GM12878 (cell line): ENCODE measurements around the gene NOL4L. TPM values are rescaled to one million over a fixed set of nuclear protein-coding genes. Genes with fewer than 3 reads are reported as not detected.

Experiments used
- BACH1 ChIP-seq: fragments of 450-650 bp; IDR thresholded peaks from 2 replicates; pipeline ENCODE4 v1.6.1; 2017; ENCODE audit warnings: mild to moderate bottlenecking, borderline replicate concordance
- BCL3 ChIP-seq: IDR thresholded peaks from 2 replicates; pipeline ENCODE4 v1.6.1; 2011; ENCODE audit warnings: borderline replicate concordance, low read depth, mild to moderate bottlenecking, moderate library complexity, low read length; ENCODE audit not compliant: insufficient read depth, poor library complexity, severe bottlenecking
- DPF2 ChIP-seq: fragments of 450-650 bp; IDR thresholded peaks from 2 replicates; pipeline ENCODE4 v1.6.1; 2017; ENCODE audit warnings: mild to moderate bottlenecking
- EGR1 ChIP-seq, 2 experiments: IDR thresholded peaks; 1 replicate in 1 of 2; 2 replicates in 1 of 2; pipeline ENCODE4 v1.6.1; 2011 to 2012; ENCODE audit warnings: low read depth in 2 of 2, low read length in 2 of 2, borderline replicate concordance in 1 of 2, mild to moderate bottlenecking in 1 of 2, moderate library complexity in 1 of 2
- HDAC6 ChIP-seq: fragments of 200-600 bp; sonication (generic); IDR thresholded peaks from one replicate; pipeline ENCODE4 v1.8.0; 2017; ENCODE audit warnings: antibody characterized with exemption; ENCODE audit not compliant: unreplicated experiment
- IRF3 ChIP-seq: fragments of 450-650 bp; IDR thresholded peaks from 2 replicates; pipeline ENCODE4 v1.6.1; 2014; ENCODE audit warnings: mild to moderate bottlenecking
- MTA3 ChIP-seq: IDR thresholded peaks from 2 replicates; pipeline ENCODE4 v1.6.1; 2012; ENCODE audit warnings: low read length, inconsistent platforms, borderline replicate concordance
- POLR2AphosphoS2 ChIP-seq: IDR thresholded peaks from 2 replicates; pipeline ENCODE4 v1.6.1; 2011; ENCODE audit warnings: low read depth, mild to moderate bottlenecking, low read length, improper control_type of control experiment, moderate library complexity
- RUNX3 ChIP-seq: IDR thresholded peaks from 2 replicates; pipeline ENCODE4 v1.6.1; 2012; ENCODE audit warnings: low read length, inconsistent platforms
- SIX5 ChIP-seq: IDR thresholded peaks from 2 replicates; pipeline ENCODE4 v1.6.1; 2011; ENCODE audit warnings: mild to moderate bottlenecking, low read depth, low read length, moderate library complexity; ENCODE audit not compliant: severe bottlenecking
- ZNF24 ChIP-seq: fragments of 450-650 bp; IDR thresholded peaks from 2 replicates; pipeline ENCODE4 v1.6.1; 2017; ENCODE audit warnings: antibody characterized with exemption, mild to moderate bottlenecking
- polyA plus RNA-seq, 11 experiments: library from polyadenylated mRNA; depleted of rRNA in 4 of 11; unstranded in 6 of 11; stranded (reverse) in 5 of 11; fragments of >200 nt; fragmentation: Nextera tagmentation in 4 of 11; fragmentation: Illumina TruSeq in 1 of 11; extraction: Ambion mirVana in 4 of 11; extraction: Trizol in 1 of 11; gene quantifications; 1 replicate in 1 of 11; 2 replicates in 10 of 11; pipeline versions ENCODE4 v1.2.1 to v1.2.3, GENCODE V29; 2011 to 2016; ENCODE audit warnings: inconsistent platforms in 2 of 11, missing spikeins in 2 of 11, low read depth in 1 of 11
- total RNA-seq, 4 experiments: library from RNA; depleted of rRNA in 3 of 4; stranded (reverse); fragments of >200 nt in 3 of 4; fragmentation: Illumina TruSeq in 1 of 4; extraction: Trizol in 1 of 4; gene quantifications; 2 replicates each; pipeline versions ENCODE4 v1.2.1 to v1.2.3, GENCODE V29; 2013 to 2021
- TF ChIP-seq, protein P1 (sequence below): IDR thresholded peaks from 2 replicates; pipeline ENCODE4 v1.6.1; 2012; ENCODE audit warnings: low read depth, low read length, improper control_type of control experiment
- TF ChIP-seq, protein P2 (sequence below): fragments of 450-650 bp; IDR thresholded peaks from 2 replicates; pipeline ENCODE4 v1.6.1; 2016; ENCODE audit warnings: mild to moderate bottlenecking
- TF ChIP-seq, protein P3 (sequence below): fragments of 450-650 bp; IDR thresholded peaks from 2 replicates; pipeline ENCODE4 v1.6.1; 2017; ENCODE audit warnings: low read depth, mild to moderate bottlenecking, moderate library complexity

NOL4L gene
- total and polyA plus RNA-seq, 10 of the 15 experiments (the other 5 are each of a cell fraction or from before 2014, with no cell fraction given) = 2.3 to 24.0 (median 8.0) TPM

GRCh38 chr20:32539817-32540675 is 45.1 kb downstream of the NOL4L start (continued):
- peak; percentile 89 for TF ChIP-seq BCL3
- TF ChIP-seq SIX5 = no peak
- TF ChIP-seq ZNF24 = no peak
- TF ChIP-seq BACH1 = no peak
- TF ChIP-seq IRF3 = no peak
- TF ChIP-seq, protein P1, sequence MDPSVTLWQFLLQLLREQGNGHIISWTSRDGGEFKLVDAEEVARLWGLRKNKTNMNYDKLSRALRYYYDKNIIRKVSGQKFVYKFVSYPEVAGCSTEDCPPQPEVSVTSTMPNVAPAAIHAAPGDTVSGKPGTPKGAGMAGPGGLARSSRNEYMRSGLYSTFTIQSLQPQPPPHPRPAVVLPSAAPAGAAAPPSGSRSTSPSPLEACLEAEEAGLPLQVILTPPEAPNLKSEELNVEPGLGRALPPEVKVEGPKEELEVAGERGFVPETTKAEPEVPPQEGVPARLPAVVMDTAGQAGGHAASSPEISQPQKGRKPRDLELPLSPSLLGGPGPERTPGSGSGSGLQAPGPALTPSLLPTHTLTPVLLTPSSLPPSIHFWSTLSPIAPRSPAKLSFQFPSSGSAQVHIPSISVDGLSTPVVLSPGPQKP = no peak
- no peak for TF ChIP-seq EGR1 (IDR thresholded peaks at IDR 0.05; ENCODE audit: borderline replicate concordance in 1 of 2, low read depth in 2 of 2, low read length in 2 of 2)
- TF ChIP-seq MTA3 = no peak
- TF ChIP-seq POLR2AphosphoS2 = no peak
- peak; percentile 36; the same call in 1 of the 2 replicates for TF ChIP-seq RUNX3
- TF ChIP-seq, protein P2, sequence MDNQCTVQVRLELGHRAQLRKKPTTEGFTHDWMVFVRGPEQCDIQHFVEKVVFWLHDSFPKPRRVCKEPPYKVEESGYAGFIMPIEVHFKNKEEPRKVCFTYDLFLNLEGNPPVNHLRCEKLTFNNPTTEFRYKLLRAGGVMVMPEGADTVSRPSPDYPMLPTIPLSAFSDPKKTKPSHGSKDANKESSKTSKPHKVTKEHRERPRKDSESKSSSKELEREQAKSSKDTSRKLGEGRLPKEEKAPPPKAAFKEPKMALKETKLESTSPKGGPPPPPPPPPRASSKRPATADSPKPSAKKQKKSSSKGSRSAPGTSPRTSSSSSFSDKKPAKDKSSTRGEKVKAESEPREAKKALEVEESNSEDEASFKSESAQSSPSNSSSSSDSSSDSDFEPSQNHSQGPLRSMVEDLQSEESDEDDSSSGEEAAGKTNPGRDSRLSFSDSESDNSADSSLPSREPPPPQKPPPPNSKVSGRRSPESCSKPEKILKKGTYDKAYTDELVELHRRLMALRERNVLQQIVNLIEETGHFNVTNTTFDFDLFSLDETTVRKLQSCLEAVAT = no peak
- TF ChIP-seq HDAC6 = no peak
- TF ChIP-seq, protein P3, sequence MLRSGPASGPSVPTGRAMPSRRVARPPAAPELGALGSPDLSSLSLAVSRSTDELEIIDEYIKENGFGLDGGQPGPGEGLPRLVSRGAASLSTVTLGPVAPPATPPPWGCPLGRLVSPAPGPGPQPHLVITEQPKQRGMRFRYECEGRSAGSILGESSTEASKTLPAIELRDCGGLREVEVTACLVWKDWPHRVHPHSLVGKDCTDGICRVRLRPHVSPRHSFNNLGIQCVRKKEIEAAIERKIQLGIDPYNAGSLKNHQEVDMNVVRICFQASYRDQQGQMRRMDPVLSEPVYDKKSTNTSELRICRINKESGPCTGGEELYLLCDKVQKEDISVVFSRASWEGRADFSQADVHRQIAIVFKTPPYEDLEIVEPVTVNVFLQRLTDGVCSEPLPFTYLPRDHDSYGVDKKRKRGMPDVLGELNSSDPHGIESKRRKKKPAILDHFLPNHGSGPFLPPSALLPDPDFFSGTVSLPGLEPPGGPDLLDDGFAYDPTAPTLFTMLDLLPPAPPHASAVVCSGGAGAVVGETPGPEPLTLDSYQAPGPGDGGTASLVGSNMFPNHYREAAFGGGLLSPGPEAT = no peak
- 0 out of 2 replicates have a peak, but pooled peaks have one; percentile 16 for TF ChIP-seq DPF2
